HCT116 (cell line): ENCODE data around the gene AP3B1. TPM values are rescaled to one million over a fixed set of nuclear protein-coding genes. Genes with fewer than 3 reads are reported as not detected.

Experiments used
- ATAC-seq: fragments of 200-7000 bp; cut with Tn5 transposase; 2 replicates; pipeline ENCODE4 v1.9.1; 2020; ENCODE audit warnings: mild to moderate bottlenecking, moderate library complexity
- BruUV-seq: library from RNA; stranded (reverse); fragments of 400-500 nt; replicated peaks from 2 replicates; lab custom pipeline; 2021; lab: Mats Ljungman, UMichigan
- CTCF ChIA-PET: fragments of 300-600 bp; sonication (Branson Sonifier 250); formaldehyde crosslinking; loops from one replicate; lab custom pipeline; 2021; ENCODE audit warnings: antibody characterized with exemption; lab: Charles Lee
- POLR2A ChIA-PET: fragments of 300-600, 350-600 bp; sonication (Branson Sonifier 250); formaldehyde crosslinking; loops from one replicate; lab custom pipeline; 2021; ENCODE audit warnings: antibody characterized with exemption; lab: Charles Lee
- RAD21 ChIA-PET, 2 experiments: fragments of 300-600 bp; sonication (Branson Sonifier 250); formaldehyde crosslinking; loops; one replicate each; lab custom pipeline; 2023; ENCODE audit warnings: low total read pairs in 2 of 2; ENCODE audit not compliant: uncharacterized antibody in 2 of 2, unreplicated experiment in 2 of 2, low non-redundant PET in 1 of 2; lab: Charles Lee
- DNase-seq: peaks from one replicate; pipeline ENCODE4 v3.0.0-alpha.2; 2010; ENCODE audit warnings: low read depth, low spot score
- H2AFZ ChIP-seq: fragments of 200-600 bp; shearing (Covaris generic), sonication (generic); 2 replicates; pipeline ENCODE4 v1.6.1; 2017; ENCODE audit warnings: low read depth, mixed run types, mixed read lengths, antibody characterized with exemption, low read length; ENCODE audit not compliant: poor library complexity, severe bottlenecking
- H3K27ac ChIP-seq: 2 replicates; pipeline ENCODE4 v1.5.1; 2012; ENCODE audit warnings: low read depth, low read length
- H3K27me3 ChIP-seq: fragments of 200-600 bp; sonication (generic); 2 replicates; pipeline ENCODE4 v1.6.1; 2016; ENCODE audit warnings: mixed run types, low read length, mixed read lengths; ENCODE audit not compliant: insufficient read depth
- H3K36me3 ChIP-seq, 2 experiments: fragments of 200-500 bp in 1 of 2; fragments of 200-600 bp in 1 of 2; sonication (Bioruptor generic) in 1 of 2; sonication (generic) in 1 of 2; 2 replicates each; pipeline versions ENCODE4 v1.5.1 to v1.6.1; 2014 to 2016; ENCODE audit warnings: low read length in 2 of 2, inconsistent platforms in 1 of 2, mixed read lengths in 1 of 2, mixed run types in 1 of 2; ENCODE audit not compliant: insufficient read depth in 2 of 2, control insufficient read depth in 1 of 2
- H3K4me1 ChIP-seq, 2 experiments: fragments of 200-600 bp in 1 of 2; sonication (generic) in 1 of 2; 2 replicates each; pipeline versions ENCODE4 v1.5.1 to v1.6.1; 2012 to 2017; ENCODE audit warnings: low read length in 2 of 2, inconsistent platforms in 1 of 2, mild to moderate bottlenecking in 1 of 2, mixed read lengths in 1 of 2, mixed run types in 1 of 2, moderate library complexity in 1 of 2; ENCODE audit not compliant: insufficient read depth in 2 of 2, control insufficient read depth in 1 of 2
- H3K4me2 ChIP-seq: fragments of 200-600 bp; sonication (generic); 2 replicates; pipeline ENCODE4 v1.6.1; 2017; ENCODE audit warnings: mixed run types, low read length, mixed read lengths
- H3K4me3 ChIP-seq, 2 experiments: fragments of 200-600 bp in 1 of 2; sonication (generic) in 1 of 2; replicated peaks in 1 of 2; 2 replicates each; pipeline ENCODE4 v1.5.1; 2011 to 2016; ENCODE audit warnings: low read length in 2 of 2, control low read depth in 1 of 2, low read depth in 1 of 2, mild to moderate bottlenecking in 1 of 2, mixed read lengths in 1 of 2, mixed run types in 1 of 2
- H3K79me2 ChIP-seq: fragments of 200-600 bp; sonication (generic); 2 replicates; pipeline ENCODE4 v1.6.1; 2017; ENCODE audit warnings: mild to moderate bottlenecking, mixed run types, low read length, moderate library complexity, mixed read lengths; ENCODE audit not compliant: insufficient read depth
- H3K9ac ChIP-seq: fragments of 200-600 bp; sonication (generic); 2 replicates; pipeline ENCODE4 v1.6.1; 2016; ENCODE audit warnings: low read length, mixed read lengths
- H3K9me2 ChIP-seq: fragments of 200-600 bp; sonication (generic), shearing (Covaris generic); 2 replicates; pipeline ENCODE4 v1.6.1; 2017; ENCODE audit warnings: mixed run types, mild to moderate bottlenecking, moderate library complexity; ENCODE audit not compliant: insufficient read depth
- H3K9me3 ChIP-seq, 2 experiments: fragments of 200-500 bp in 1 of 2; fragments of 200-600 bp in 1 of 2; sonication (Bioruptor generic) in 1 of 2; sonication (generic) in 1 of 2; 2 replicates each; pipeline ENCODE4 v1.6.1; 2014 to 2017; ENCODE audit warnings: low read length in 2 of 2, mixed read lengths in 2 of 2, inconsistent platforms in 1 of 2, low read depth in 1 of 2, mild to moderate bottlenecking in 1 of 2, mixed run types in 1 of 2, moderate library complexity in 1 of 2; ENCODE audit not compliant: control insufficient read depth in 1 of 2, insufficient read depth in 1 of 2
- H4K20me1 ChIP-seq: fragments of 200-600 bp; sonication (generic), shearing (Covaris generic); 2 replicates; pipeline ENCODE4 v1.6.1; 2017; ENCODE audit warnings: mixed run types, mild to moderate bottlenecking, moderate library complexity; ENCODE audit not compliant: insufficient read depth
- CBX3 ChIP-seq: IDR thresholded peaks from 2 replicates; pipeline ENCODE4 v1.6.1; 2012; ENCODE audit warnings: low read depth
- CEBPB ChIP-seq: IDR thresholded peaks from 2 replicates; pipeline ENCODE4 v1.6.1; 2012; ENCODE audit warnings: low read depth
- ELF1 ChIP-seq: IDR thresholded peaks from 2 replicates; pipeline ENCODE4 v1.6.1; 2012; ENCODE audit warnings: low read depth, borderline replicate concordance
- FOSL1 ChIP-seq: IDR thresholded peaks from 2 replicates; pipeline ENCODE4 v1.6.1; 2012; ENCODE audit warnings: low read depth
- POLR2AphosphoS5 ChIP-seq: IDR thresholded peaks from 2 replicates; pipeline ENCODE4 v1.6.1; 2011; ENCODE audit warnings: mild to moderate bottlenecking, low read depth, low read length, moderate library complexity
- RAD21 ChIP-seq: IDR thresholded peaks from 2 replicates; pipeline ENCODE4 v1.6.1; 2012; ENCODE audit warnings: low read depth, mild to moderate bottlenecking
- SIN3A ChIP-seq: IDR thresholded peaks from 2 replicates; pipeline ENCODE4 v1.6.1; 2012; ENCODE audit warnings: low read depth
- YY1 ChIP-seq: IDR thresholded peaks from 2 replicates; pipeline ENCODE4 v1.6.1; 2011; ENCODE audit warnings: low read length, low read depth, moderate library complexity, mild to moderate bottlenecking; ENCODE audit not compliant: insufficient replicate concordance; ENCODE audit errors: extremely low read depth
- ZNF274 ChIP-seq: fragments of 200-500 bp; sonication (Bioruptor generic); IDR thresholded peaks from 2 replicates; pipeline ENCODE4 v1.6.1; 2014; ENCODE audit warnings: mild to moderate bottlenecking, low read depth, low read length, inconsistent platforms
- intact Hi-C: fragments of 100-400 bp; cut with micrococcal nuclease; formaldehyde crosslinking; loops from 2 replicates; pipeline ENCODE4 v1.10.0; 2022
- total RNA-seq: library from RNA; stranded (reverse); gene quantifications from one replicate; pipeline ENCODE4 v1.2.1, GENCODE V29; 2021; ENCODE audit not compliant: unreplicated experiment
- TF ChIP-seq, protein P1 (sequence below), 3 experiments: fragments of 200-600 bp in 1 of 3; sonication (generic) in 1 of 3; IDR thresholded peaks in 2 of 3; conservative IDR thresholded peaks in 1 of 3; 2 replicates each; pipeline ENCODE4 v1.5.1; 2012 to 2017; ENCODE audit warnings: low read depth in 2 of 3, low read length in 2 of 3, antibody characterized with exemption in 1 of 3, borderline replicate concordance in 1 of 3, control low read depth in 1 of 3, mild to moderate bottlenecking in 1 of 3, mixed read lengths in 1 of 3, mixed run types in 1 of 3, moderate library complexity in 1 of 3; ENCODE audit not compliant: insufficient read depth in 1 of 3
- TF ChIP-seq, protein P2 (sequence below): IDR thresholded peaks from 2 replicates; pipeline ENCODE4 v1.6.1; 2012; ENCODE audit warnings: low read depth
- TF ChIP-seq, protein P3 (sequence below): IDR thresholded peaks from 2 replicates; pipeline ENCODE4 v1.6.1; 2011; ENCODE audit warnings: mild to moderate bottlenecking, low read length, moderate library complexity; ENCODE audit not compliant: insufficient replicate concordance; ENCODE audit errors: extremely low read depth

The AP3B1 gene
- total RNA-seq, 1 experiment from 2014 or later: 54.5 TPM

DNA sequence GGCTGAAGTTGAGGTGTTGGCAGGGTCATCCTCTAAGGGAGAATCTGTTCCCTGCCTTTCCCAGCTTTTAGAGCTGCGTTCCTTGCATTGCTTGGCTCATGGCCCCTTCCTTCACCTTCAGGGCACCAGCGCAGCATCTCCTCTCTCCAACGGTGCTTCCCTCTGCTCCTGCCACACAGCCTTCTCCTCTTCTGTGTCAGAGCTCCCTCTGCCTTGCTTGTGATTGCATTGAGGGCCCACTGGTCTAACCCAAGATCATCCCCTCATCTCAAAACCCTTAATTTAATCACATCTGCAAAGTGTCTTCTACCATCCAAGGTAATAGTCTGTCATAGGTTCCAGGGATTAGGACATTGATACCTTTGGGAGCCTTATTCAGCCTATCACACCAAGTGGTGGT, 312.7 kb downstream of the AP3B1 start:
- ChIA-PET RAD21 (no interaction called here), CTCF (no interaction called here), POLR2A (no interaction called here)
- Histone ChIP-seq H3K79me2 (no peaks in the 10 kb centered on the region), H2AFZ (no peak overlapping the region), H3K9ac (no peak overlapping the region), H3K4me2 (no peak overlapping the region), H3K4me1 (no peaks in the 10 kb centered on the region), H3K9me3 (no peaks in the 10 kb centered on the region), H4K20me1 (no peaks in the 10 kb centered on the region), H3K27me3 (no peaks in the 10 kb centered on the region), H3K27ac (no peak overlapping the region), H3K4me3 (no peak overlapping the region), H3K9me2 (no peaks in the 10 kb centered on the region), H3K36me3 (no peaks in the 10 kb centered on the region)
- BruUV-seq: no TSS peak
- intact Hi-C loops: no loop called here
- ATAC-seq (no peak), DNase-seq (no peak)
- TF ChIP-seq ELF1 (no peak), RAD21 (peak; percentile 47)

DNA sequence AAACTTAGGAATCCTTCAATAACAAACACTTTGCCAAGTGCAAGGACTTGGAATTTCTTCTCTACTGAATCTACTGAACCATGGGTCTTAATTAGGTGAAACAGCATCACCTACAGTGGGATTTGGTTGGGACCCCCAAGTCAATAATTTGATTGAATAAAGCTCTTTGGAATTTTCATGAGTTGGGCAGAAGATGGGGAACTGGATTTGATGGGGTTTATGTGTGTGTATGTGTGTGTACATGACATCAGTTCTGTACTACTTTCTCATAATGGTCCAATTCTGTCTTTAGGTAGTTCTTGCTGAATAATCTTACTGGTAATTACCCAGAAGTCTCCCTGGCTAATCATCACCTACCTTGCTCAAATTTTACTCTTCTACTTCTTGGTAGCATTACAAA, 319.9 kb downstream of the AP3B1 start:
- ChIA-PET RAD21 (no interaction called here), CTCF (interaction anchor here (1.0 kb wide), 1 partner anchor 414 kb away, joined by 3 read pairs; no protein-coding TSS in a partner anchor)
- no TSS peak for BruUV-seq
- no peak for TF ChIP-seq YY1
- TF ChIP-seq, protein P1, sequence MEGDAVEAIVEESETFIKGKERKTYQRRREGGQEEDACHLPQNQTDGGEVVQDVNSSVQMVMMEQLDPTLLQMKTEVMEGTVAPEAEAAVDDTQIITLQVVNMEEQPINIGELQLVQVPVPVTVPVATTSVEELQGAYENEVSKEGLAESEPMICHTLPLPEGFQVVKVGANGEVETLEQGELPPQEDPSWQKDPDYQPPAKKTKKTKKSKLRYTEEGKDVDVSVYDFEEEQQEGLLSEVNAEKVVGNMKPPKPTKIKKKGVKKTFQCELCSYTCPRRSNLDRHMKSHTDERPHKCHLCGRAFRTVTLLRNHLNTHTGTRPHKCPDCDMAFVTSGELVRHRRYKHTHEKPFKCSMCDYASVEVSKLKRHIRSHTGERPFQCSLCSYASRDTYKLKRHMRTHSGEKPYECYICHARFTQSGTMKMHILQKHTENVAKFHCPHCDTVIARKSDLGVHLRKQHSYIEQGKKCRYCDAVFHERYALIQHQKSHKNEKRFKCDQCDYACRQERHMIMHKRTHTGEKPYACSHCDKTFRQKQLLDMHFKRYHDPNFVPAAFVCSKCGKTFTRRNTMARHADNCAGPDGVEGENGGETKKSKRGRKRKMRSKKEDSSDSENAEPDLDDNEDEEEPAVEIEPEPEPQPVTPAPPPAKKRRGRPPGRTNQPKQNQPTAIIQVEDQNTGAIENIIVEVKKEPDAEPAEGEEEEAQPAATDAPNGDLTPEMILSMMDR (IDR thresholded peaks at IDR 0.05 in 2 of 3, conservative IDR thresholded peaks at IDR 0.05 in 1 of 3; ENCODE audit: borderline replicate concordance in 1 of 3, insufficient read depth in 1 of 3, low read depth in 2 of 3, low read length in 2 of 3): no peak
- TF ChIP-seq POLR2AphosphoS5: no peak
- TF ChIP-seq, protein P2, sequence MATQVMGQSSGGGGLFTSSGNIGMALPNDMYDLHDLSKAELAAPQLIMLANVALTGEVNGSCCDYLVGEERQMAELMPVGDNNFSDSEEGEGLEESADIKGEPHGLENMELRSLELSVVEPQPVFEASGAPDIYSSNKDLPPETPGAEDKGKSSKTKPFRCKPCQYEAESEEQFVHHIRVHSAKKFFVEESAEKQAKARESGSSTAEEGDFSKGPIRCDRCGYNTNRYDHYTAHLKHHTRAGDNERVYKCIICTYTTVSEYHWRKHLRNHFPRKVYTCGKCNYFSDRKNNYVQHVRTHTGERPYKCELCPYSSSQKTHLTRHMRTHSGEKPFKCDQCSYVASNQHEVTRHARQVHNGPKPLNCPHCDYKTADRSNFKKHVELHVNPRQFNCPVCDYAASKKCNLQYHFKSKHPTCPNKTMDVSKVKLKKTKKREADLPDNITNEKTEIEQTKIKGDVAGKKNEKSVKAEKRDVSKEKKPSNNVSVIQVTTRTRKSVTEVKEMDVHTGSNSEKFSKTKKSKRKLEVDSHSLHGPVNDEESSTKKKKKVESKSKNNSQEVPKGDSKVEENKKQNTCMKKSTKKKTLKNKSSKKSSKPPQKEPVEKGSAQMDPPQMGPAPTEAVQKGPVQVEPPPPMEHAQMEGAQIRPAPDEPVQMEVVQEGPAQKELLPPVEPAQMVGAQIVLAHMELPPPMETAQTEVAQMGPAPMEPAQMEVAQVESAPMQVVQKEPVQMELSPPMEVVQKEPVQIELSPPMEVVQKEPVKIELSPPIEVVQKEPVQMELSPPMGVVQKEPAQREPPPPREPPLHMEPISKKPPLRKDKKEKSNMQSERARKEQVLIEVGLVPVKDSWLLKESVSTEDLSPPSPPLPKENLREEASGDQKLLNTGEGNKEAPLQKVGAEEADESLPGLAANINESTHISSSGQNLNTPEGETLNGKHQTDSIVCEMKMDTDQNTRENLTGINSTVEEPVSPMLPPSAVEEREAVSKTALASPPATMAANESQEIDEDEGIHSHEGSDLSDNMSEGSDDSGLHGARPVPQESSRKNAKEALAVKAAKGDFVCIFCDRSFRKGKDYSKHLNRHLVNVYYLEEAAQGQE: no peak
- no peak for TF ChIP-seq ZNF274
- TF ChIP-seq, protein P3, sequence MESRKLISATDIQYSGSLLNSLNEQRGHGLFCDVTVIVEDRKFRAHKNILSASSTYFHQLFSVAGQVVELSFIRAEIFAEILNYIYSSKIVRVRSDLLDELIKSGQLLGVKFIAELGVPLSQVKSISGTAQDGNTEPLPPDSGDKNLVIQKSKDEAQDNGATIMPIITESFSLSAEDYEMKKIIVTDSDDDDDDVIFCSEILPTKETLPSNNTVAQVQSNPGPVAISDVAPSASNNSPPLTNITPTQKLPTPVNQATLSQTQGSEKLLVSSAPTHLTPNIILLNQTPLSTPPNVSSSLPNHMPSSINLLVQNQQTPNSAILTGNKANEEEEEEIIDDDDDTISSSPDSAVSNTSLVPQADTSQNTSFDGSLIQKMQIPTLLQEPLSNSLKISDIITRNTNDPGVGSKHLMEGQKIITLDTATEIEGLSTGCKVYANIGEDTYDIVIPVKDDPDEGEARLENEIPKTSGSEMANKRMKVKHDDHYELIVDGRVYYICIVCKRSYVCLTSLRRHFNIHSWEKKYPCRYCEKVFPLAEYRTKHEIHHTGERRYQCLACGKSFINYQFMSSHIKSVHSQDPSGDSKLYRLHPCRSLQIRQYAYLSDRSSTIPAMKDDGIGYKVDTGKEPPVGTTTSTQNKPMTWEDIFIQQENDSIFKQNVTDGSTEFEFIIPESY: no peak
- TF ChIP-seq CEBPB: no peak
- no peak for TF ChIP-seq RAD21
- TF ChIP-seq FOSL1: no peak
- no peak for TF ChIP-seq CBX3
- TF ChIP-seq ELF1: no peak
- no peak for TF ChIP-seq SIN3A

More for the DNA sequence above, 319.9 kb downstream of the AP3B1 start:
- Histone ChIP-seq H4K20me1 (no peaks in the 10 kb centered on the region), H3K36me3 (no peaks in the 10 kb centered on the region), H3K9me2 (no peaks in the 10 kb centered on the region), H3K79me2 (no peaks in the 10 kb centered on the region), H3K4me2 (no peak overlapping the region), H3K9me3 (no peaks in the 10 kb centered on the region), H3K27me3 (0 out of 2 replicates have a peak, but pooled peaks cover 4% of the 10 kb centered on the region), H3K9ac (no peak overlapping the region), H3K27ac (no peak overlapping the region), H3K4me1 (no peaks in the 10 kb centered on the region), H3K4me3 (no peak overlapping the region), H2AFZ (no peak overlapping the region)
- no peak for ATAC-seq
- POLR2A ChIA-PET: no interaction called here
- DNase-seq: no peak
- intact Hi-C loops: no loop called here
